ENCODE data around the gene TCIRG1.

TCIRG1 gene

DNA sequence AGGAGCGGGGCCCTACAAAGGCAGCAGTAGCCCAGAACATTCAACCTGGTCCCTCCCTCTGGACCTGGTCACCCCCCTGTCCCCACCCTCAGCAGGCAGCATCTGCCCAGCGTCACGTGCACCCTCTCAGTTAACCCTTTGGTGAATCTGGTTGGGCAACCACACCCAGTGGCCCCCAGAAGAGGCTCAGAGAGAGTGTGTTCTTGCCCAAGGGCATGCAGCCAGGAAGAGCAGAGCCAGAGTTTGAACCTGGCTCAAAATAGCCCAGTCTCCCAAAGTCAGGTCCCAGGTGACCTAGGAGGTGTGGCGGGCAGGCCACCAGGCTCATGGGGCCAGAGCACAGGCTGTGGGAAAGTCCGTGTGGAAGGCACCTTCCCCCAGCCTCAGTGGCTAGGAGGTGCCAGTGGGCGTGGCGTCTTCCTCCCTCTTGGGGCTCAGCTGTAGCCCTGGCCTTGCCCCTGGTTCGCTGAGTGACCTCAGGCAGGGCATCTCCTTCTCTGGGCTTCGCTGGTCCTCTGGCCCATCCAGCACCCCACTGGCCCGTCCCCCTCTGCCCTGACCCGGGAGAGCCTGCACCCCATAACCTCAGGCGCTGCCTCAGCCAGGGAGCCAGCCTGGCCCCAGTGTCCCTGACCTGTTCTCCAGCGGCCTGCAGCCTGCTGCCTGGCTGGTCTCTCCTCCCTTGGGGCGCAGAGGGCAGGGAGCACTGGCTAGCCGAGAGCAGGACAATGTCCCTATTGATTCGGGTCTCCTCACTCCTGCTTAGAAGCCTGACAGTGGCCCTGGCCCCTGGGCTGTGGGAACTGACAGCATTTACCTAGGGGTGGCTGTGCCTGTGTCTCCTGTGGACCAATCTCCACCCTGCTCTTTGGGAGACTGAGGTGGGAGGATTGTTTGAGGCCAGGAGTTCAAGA lies 21.7 kb upstream of the TCIRG1 start:
- DNase-seq (ENCODE audit: low read depth) = no peak

DNA sequence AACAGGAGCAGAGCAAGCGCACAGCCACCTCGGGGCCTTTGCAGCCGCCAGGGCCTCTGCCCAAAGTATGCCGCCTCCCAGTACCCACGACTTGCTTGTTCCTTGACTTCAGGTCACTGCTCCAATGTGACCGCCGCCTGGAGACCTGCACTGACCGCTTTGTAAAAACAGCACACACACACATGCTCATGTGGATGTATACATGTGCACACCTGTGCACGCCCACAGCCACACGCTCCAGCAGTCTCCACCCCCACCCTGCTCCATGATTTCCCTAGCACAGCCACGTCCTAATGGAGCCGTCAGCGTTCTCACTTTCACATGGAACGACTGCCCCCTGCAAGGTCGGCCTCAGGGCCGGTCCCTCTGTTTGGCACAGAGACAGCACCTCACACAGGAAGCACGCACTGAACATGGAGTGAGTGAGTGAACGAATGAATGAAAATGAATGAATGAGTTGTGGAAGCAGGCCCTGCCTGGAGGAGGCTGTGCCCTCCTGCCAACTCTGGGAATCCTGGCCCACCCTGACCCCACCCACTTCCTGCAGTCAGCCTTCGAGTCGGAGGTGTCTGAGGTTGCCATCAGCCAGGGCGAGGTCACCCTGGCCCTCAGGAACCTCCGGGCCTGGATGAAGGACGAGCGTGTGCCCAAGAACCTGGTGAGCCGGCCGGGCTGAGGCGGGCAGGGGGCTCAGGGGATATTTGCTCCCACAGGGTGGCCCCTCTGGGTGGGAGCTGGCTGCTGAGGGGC lies 20.7 kb upstream of the TCIRG1 start:
- DNase-seq (ENCODE audit: low read depth) = no peak

DNA sequence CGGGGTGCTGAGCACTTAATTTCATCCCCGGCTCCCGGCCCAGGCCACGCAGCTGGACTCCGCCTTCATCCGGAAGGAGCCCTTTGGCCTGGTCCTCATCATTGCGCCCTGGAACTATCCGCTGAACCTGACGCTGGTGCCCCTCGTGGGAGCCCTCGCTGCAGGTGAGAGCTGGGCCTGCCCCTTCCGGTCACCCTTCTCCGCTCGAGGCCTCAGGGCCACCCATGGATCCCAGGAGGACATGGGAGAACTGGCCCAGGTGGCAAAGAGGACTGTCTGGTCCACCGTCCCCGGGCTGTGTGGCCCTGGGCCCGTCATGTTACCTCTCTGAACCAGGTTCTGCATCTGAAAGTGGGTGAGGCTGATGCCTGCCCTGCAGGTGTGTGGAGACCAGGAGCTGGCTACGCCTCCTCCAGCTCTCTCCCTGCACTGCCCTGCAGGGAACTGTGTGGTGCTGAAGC lies 20.1 kb upstream of the TCIRG1 start:
- no peak for DNase-seq (ENCODE audit: low read depth)

DNA sequence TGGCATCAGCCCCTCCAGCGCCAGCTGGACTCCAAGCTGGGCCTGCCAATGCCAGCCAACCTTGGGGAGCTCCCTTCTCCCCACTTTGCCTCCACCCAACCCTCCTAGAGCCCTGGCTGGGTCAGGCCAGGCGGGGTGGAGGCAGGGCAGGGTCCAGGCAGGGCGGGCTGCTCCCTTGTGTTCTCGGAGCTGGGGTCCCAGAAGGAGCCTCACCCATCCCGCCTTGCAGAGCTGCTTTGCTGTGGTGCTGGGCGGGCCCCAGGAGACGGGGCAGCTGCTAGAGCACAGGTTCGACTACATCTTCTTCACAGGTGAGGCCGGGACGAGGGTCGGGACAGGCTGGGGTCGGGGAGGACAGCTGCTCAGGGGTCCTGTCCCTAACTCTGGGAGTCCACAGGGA lies 19.3 kb upstream of the TCIRG1 start:
- DNase-seq (ENCODE audit: low read depth) = no peak

DNA sequence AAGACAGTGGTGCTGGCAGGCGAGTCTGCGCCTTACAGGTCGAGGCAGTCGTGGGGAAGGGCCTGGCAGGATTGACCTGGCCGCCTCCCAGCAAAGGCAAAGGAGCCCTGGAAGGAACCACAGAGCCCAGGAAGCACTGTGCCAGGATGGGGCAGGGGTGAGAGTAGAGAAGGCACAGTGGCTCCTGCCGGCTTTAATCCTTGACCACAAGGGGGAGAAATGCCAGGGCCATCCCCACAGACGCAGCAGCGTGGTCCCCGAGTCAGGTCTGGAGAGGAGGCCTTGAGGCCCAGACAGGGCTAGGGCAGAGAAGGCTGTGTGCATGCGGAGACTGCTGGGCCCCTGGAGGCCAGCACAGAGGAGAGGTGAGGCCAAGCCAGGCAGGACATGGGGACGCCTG lies 18.2 kb upstream of the TCIRG1 start:
- peak; percentile 44 for DNase-seq (ENCODE audit: low read depth)

DNA sequence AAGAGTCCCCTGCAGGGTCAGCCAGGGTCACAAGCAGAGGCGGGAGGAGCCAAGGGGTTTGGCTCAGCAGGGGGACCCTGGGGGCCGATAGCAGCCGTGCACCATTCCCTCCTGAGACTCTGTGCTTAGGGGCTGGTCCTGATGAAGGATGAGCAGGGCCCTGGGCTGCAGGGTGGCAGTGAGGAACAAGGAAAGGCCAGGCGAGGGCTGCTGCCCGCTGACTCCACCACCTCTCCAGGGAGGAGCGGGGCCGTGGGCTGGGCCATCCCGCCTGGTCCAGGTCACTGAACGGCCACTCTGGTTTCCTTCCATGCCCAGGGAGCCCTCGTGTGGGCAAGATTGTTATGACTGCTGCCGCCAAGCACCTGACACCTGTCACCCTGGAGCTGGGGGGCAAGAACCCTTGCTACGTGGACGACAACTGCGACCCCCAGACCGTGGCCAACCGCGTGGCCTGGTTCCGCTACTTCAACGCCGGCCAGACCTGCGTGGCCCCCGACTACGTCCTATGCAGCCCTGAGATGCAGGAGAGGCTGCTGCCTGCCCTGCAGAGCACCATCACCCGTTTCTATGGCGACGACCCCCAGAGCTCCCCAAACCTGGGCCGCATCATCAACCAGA lies 17.5 kb upstream of the TCIRG1 start:
- no peak for DNase-seq (ENCODE audit: low read depth)

DNA sequence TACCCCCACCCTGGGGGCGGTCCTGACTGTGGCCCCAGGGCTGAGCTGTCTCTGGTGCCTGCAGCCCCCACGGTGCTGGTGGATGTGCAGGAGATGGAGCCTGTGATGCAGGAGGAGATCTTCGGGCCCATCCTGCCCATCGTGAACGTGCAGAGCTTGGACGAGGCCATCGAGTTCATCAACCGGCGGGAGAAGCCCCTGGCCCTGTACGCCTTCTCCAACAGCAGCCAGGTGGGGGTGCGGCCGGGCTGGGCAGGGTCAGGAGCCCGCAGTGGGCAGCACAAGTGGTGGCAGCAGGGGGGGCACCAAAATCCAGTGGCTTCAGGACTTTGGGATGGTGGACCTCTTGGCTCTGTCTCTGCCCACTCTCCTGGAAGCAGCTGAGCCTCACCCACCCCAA lies 16.3 kb upstream of the TCIRG1 start:
- DNase-seq (ENCODE audit: low read depth) = no peak

DNA sequence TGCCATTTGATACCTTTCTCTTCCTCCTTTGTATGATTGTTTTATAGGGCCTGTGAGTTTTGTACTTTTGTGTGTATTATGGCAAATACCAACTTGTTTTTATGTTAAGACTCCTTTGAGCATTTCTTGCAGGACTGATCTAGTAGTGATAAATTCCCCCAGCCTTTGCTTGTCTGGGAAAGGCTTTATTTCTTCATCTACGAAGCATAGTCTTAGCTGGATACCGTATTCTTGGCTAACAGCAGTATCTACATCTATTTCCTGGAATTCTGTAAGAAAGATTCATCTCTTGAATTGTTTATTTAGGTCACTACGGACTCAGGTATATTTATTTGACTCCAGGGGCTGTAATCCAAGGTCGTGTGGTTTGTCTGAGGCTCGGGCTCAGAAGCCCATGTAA lies 14.3 kb upstream of the TCIRG1 start:
- DNase-seq (ENCODE audit: low read depth) = no peak

DNA sequence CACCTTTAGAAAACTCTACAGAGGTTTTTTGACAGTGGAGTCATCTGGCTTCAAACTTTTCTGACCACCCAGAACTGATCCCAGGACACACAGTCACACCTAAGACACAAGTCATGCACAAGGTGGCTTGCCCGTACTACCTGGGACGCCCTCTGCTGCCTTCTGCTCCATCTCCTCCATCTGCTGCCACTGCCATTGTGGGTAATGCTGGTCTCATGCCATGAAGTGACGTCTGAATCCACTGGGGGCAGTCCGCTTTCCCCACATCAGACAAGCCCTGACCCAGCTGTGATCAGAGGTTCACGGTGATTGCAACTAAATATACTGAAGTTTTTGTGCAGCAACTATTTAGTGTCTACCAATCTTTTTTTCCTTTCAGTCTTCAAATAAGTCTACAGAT lies 13.8 kb upstream of the TCIRG1 start:
- DNase-seq (ENCODE audit: low read depth) = no peak

DNA sequence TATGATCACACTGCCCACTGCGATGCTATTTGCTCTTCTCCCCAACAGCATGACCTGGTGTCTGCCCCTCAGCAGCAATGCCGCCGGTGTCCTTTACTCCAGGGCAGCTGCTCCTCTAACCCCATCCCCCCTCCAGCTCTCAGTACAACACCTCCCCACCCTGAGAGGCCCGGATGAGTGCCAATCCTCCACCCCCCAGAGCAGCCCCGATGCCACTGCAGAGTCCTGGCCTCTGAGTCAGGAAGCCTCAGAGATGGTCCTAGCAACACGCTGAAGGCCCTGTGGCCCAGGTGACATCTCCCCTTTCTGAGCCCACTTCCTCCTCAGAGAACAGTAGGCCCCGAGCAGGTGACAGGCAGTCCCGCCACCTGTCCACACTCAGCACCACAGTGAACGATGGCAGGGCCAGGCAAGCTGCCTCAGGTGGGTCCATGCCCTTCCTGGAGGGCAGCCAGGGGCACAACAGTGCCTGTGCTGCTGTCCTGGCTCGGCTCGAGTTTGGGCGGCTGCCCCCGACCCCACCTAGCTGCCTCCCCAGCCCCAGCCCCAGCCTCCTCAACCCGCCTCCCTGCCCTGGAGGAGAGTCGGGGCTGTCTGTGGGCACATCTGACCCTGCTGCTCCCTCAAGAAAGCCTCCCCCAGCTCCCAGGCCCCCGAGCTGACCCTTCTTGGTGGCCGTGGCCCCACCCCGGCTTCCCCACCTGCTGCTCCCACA lies 12.3 kb upstream of the TCIRG1 start:
- no peak for DNase-seq (ENCODE audit: low read depth)

DNA sequence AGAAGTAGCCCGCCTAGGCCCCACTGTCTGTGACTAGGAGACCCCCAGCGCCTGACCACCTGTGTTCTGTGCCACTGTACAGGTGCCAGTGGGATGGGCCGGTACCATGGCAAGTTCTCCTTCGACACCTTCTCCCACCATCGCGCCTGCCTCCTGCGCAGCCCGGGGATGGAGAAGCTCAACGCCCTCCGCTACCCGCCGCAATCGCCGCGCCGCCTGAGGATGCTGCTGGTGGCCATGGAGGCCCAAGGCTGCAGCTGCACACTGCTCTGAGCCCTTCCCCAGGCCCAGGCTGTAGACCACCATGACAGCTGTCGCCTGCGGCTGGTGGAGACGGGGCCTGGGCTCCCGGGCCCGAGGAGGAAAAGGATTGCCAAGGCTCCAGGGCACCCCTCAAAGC lies 11.2 kb upstream of the TCIRG1 start:
- no peak for DNase-seq (ENCODE audit: low read depth)

DNA sequence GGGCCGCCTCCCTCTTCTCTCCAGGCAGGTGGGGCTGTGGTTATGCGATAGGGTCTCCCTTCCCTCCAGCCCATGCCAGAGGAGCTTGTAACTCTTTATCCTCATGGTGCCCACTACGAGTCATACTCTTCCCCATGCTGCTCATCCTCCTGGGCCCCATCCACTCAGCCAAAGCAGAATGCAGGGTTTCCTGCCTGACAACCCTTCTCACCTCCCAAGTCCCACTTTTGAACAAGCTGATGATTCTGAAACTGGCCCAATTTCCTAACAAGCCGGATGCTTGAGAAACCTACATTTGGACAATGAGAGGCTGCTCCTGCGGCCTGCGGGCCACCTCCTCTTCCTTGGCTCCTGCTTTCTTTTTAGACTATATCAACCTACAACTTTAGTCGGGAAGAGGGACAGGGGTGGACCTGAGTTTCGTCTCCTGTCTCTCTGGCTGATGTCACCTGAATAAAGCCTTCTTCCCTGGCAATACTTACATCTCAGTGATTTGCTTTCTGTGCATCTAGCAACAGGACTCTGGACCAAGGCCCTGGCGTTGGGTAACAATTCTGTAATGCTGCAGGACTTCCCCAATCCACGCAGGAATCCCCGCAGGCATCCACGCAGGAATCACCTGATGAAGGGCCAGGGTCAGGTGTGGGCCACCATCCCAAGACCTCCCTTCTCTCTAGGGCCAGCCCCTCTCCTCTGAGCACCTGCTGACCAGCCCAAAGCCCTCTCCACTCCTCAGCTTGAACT lies 9.9 kb upstream of the TCIRG1 start:
- DNase-seq (ENCODE audit: low read depth) = no peak

DNA sequence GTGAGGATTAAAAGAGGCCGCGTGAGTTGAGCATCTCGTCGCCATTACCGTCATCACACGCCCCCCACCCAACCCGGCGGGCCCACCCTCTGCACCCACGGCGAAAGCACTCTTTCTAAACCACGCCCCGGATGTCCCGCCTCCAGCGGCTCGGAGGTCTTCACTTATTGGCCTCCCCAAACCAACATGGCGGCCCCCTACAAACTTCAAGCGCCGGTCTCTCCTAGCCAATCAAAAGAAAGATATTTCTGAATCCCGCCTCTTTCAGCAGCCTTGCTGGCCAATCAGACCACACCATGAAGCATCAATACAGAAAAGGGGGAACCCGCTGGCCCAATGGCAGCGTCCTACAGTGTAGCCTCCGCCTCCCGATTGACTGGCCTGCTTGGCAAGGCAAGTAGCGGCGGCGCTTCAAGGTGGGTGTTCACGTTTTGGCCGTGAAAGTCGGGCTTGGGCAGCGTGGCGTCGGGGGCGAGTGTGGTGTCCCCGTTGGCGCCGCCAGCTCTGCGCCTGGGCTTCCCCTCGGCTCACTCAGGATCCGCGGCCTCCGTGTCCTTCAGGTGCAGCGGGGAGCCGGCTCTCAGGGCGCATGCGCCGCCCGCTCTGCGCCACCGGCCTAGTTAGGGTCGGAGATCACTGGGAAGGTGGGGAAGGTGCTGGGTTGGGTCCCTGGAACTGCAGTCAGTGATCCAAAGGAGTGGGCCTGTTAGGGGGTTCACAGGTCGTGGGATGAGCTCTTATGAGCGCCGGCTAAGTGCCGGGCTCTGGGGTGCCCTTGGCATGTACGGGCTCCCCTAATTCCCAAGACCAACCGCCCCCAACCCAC lies 8.3 kb upstream of the TCIRG1 start, which contains the start of gene NDUFS8:
TSS of gene NDUFS8 (plus strand) at position 364 of the 826 bp plus-strand sequence. CDS start 1,471 bp downstream, outside the sequence.
- peak; percentile 99 for DNase-seq (ENCODE audit: low read depth)

DNA sequence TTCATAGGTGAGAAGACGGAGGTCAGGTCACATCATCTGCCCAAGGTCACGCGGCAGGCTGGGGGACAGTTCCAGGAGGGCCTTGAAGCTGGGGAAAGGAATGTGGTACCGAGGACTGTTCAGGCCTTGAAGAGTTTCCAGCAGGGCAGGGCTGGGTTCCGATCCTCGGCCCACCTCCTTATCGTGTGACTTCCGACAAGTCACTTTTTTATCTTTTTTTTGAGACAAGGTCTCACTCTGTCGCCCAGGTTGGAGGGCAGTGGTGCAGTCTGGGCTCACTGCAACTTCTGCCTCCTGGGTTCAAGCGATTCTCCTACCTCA lies 7.7 kb upstream of the TCIRG1 start:
- DNase-seq (ENCODE audit: low read depth) = no peak

DNA sequence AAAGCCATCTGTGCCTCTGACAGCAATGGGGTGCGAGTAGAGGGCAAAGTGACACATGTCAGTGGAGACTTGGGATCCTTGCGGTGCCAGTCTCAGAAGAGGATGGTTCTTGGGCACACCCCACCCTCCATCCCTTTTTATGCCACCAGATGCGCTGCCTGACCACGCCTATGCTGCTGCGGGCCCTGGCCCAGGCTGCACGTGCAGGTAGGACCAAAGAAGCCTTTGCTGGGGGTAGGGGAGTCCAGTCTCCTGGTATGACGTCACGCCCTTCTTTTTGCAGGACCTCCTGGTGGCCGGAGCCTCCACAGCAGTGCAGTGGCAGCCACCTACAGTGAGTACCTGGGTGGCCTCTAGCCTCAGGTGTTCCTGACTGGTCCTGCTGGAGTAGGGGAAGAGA lies 6.8 kb upstream of the TCIRG1 start:
- no peak for DNase-seq (ENCODE audit: low read depth)

DNA sequence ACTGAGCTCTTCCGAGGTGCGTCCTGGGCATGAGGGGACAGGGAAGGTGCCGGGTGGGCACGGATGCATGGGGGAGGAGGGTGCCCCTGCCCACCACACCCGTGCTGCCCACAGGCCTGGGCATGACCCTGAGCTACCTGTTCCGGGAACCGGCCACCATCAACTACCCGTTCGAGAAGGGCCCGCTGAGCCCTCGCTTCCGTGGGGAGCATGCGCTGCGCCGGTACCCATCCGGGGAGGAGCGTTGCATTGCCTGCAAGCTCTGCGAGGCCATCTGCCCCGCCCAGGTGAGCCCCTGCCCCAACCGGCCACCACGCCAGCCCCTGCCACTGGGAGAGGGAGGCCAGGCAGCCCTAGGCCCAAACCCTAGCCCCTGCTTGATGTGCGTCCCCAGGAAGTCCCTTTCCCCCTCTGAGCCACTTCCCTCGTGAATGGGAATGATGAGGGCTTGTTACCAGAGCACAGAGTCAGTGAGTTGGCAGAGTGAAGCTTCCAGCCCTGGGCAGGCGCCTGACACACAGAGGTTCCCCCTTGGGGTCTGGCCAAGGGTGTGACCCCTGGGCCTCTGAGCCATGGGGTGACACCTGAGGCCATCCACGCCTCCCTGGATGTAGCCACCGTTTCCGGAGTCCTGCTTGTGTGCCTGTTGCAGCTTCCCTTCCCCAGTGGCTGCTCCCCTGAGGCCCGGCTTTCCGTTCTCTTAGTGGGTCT lies 5.7 kb upstream of the TCIRG1 start:
- DNase-seq (ENCODE audit: low read depth) = no peak

DNA sequence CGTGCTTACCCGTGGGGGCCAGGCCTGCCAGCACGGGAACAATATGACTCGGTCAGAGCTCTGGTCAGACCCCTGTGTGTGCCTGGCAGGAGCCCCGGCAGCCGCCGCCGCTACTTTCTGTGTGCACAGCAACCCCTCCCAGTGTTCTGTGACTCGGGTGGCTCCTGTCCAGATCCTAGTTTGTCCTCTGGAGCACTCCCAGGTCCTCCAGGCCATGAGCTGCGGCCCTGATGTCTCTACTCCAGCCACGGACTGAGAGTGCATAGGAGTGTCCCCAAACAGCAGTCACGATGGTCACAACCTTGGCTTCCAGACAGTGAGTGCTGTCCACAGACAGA lies 5.1 kb upstream of the TCIRG1 start:
- DNase-seq (ENCODE audit: low read depth) = no peak

DNA sequence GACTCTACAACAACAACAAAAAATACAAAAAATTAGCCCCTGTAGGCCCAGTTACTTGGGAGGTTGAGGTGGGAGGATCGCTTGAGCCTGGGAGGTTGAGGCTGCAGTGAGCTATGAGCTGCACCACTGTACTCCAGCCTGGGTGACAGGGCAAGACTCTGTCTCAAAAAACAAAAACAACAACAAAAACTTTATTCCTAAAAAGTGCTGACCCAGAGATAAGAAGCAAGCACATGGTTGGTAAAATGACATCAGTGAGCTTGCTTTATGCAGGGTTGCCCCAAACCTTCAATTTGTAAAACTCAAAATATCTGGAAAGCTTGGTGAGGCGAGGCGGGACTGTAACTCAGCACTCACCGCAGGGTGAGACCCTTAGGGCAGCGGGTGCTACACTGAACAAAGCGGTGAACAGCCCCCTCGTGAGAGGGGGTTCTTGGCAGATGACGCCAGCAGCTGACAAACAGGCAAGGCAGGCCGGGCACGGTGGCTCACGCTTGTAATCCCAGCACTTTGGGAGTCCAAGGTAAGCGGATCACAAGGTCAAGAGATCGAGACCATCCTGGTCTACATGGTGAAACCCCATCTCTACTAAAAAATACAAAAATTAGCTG lies 3.5 kb upstream of the TCIRG1 start:
- DNase-seq (ENCODE audit: low read depth) = no peak

DNA sequence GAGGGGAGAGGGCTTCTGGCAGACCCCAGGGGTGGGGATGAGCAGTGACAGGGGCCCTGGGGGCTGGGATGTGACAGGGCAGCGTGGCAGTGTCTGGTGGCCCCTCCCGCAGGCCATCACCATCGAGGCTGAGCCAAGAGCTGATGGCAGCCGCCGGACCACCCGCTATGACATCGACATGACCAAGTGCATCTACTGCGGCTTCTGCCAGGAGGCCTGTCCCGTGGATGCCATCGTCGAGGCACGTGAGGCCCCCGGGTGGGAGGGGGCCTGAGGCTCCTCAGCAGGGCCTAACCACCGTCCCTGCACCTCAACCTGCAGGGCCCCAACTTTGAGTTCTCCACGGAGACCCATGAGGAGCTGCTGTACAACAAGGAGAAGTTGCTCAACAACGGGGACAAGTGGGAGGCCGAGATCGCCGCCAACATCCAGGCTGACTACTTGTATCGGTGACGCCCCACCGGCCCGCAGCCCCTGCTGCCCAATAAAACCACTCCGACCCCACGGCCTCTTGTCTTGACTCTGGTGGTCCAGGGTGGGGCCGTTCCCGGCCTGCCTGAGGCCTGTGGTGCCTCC lies 2.6 kb upstream of the TCIRG1 start:
- no peak for DNase-seq (ENCODE audit: low read depth)
